AG04450 (cell line): Measurements from ENCODE around the gene CUZD1. TPM values are rescaled to one million over a fixed set of nuclear protein-coding genes. Genes with fewer than 3 reads are reported as not detected.

Source experiments
- CTCF ChIA-PET: fragments of 300-600, 350-600 bp; formaldehyde crosslinking; extraction: SDS; loops from one replicate; lab custom pipeline; 2022; ENCODE audit warnings: antibody characterized with exemption, inconsistent platforms; lab: Charles Lee
- POLR2A ChIA-PET: fragments of 350-600 bp; formaldehyde crosslinking; extraction: SDS; loops from one replicate; lab custom pipeline; 2021; ENCODE audit warnings: antibody characterized with exemption, inconsistent platforms; lab: Yijun Ruan, JAX
- DNase-seq: peaks from one replicate; pipeline ENCODE4 v3.0.0-alpha.2; 2011; ENCODE audit warnings: low read depth, low spot score
- H3K27ac ChIP-seq: one replicate; pipeline ENCODE4 v1.5.1; 2012; ENCODE audit warnings: low read depth, low read length, control low read depth
- H3K27me3 ChIP-seq: one replicate; pipeline ENCODE4 v1.6.0; 2012; ENCODE audit warnings: low read length; ENCODE audit not compliant: control insufficient read depth, insufficient read depth
- H3K4me3 ChIP-seq: 2 replicates; pipeline ENCODE4 v1.5.1; 2011; ENCODE audit warnings: mild to moderate bottlenecking, low read depth, low read length, control low read depth
- H3K9me3 ChIP-seq: 2 replicates; pipeline ENCODE4 v1.5.1; 2012; ENCODE audit warnings: low read length; ENCODE audit not compliant: control insufficient read depth, insufficient read depth
- CTCF ChIP-seq: IDR thresholded peaks from 2 replicates; pipeline ENCODE4 v1.5.1; 2011; ENCODE audit warnings: low read depth, low read length, control low read depth, inconsistent platforms
- polyA plus RNA-seq: library from polyadenylated mRNA; depleted of rRNA; stranded (reverse); fragments of >200 nt; gene quantifications from 2 replicates; pipeline ENCODE4 v1.2.3, GENCODE V29; 2011

The CUZD1 gene
- polyA plus RNA-seq, 1 experiment = 1.5 TPM

GRCh38 chr10:122849900-122850605, 4.4 kb upstream of the CUZD1 start:
- POLR2A ChIA-PET = no interaction called here
- no peak overlapping the region for H3K27ac ChIP-seq
- no peaks in the 10 kb centered on the region for H3K27me3 ChIP-seq
- no peaks in the 10 kb centered on the region; the same call in 1 of the 2 replicates for H3K9me3 ChIP-seq
- no peak overlapping the region for H3K4me3 ChIP-seq
- CTCF ChIA-PET = no interaction called here
- TF ChIP-seq CTCF = no peak
- no peak for DNase-seq

GRCh38 chr10:122849090-122849489, 3.4 kb upstream of the CUZD1 start:
- CTCF ChIA-PET = no interaction called here
- POLR2A ChIA-PET = no interaction called here
- DNase-seq = no peak
- no peak for TF ChIP-seq CTCF
- Histone ChIP-seq H3K4me3 (no peak overlapping the region), H3K27me3 (no peaks in the 10 kb centered on the region), H3K27ac (no peak overlapping the region), H3K9me3 (no peaks in the 10 kb centered on the region; the same call in 1 of the 2 replicates)

DNA sequence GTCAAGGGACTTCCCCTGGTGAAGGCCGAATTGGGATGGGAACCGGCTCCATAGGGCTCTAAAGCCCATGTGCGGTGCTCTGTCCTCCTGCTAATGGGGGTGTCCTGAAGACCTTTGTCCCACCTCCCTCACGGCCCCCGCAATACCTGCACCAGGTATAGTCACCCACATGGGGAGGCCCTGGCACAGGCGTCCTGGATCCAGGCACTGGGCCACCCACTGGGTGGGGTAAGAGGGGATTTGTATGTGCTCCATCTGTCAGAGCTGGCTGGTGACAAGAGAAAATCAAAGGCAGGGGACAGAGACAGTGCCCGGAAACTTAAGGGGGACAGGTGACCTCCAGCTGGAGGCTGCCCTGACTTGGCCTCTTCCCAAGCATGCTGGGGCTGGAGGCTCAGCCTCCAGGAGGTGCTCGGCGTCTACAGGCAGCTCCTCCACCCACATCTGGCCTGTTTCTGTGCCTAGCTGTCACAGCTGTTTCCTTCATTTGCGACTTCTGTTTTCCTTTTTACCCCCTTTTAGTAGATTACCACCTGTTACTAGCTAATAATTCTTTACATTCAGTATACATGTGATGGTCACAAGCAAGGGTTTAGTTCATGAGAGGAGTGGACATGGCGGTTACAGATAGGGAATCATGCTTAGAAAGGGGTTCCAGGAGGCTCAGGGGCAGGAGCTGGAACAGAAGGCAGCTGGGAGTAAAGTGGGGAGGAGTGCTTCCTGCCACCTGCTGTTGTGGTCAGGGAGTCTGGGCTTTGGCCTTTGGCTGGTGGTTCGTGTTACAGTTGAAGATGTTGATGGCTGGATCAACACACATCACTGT, 2.3 kb upstream of the CUZD1 start:
- no peak for DNase-seq
- H3K27me3 ChIP-seq = no peaks in the 10 kb centered on the region
- ChIA-PET POLR2A (no interaction called here), CTCF (interaction anchor here (0.6 kb wide), 1 partner anchor 142 kb away, joined by 3 read pairs; no protein-coding TSS in a partner anchor)
- TF ChIP-seq CTCF = no peak
- no peaks in the 10 kb centered on the region; the same call in 1 of the 2 replicates for H3K9me3 ChIP-seq
- no peak overlapping the region for H3K27ac ChIP-seq
- no peak overlapping the region for H3K4me3 ChIP-seq

DNA sequence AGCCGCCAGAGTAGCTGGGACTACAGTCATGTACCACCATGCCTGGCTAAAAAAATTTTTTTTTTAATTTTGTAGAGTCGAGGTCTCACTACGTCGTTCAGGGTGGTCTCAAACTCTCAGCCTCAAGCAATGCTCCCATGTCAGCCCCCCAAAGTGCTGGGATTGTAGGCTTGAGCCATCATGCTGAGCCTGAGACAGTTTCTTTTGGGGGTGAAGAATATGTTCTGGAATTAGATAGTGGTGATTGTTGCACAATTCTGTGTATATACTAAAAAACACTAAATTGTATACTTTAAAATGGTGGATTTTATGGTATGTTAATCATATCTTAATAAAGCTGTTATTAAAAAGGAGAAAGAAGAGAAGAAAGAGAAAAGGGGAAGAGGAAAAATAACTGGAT, 1.5 kb downstream of the CUZD1 start:
- DNase-seq = no peak
- CTCF ChIA-PET = no interaction called here
- no peak overlapping the region for H3K27ac ChIP-seq
- POLR2A ChIA-PET = no interaction called here
- no peak for TF ChIP-seq CTCF
- no peaks in the 10 kb centered on the region; the same call in 1 of the 2 replicates for H3K9me3 ChIP-seq
- no peak overlapping the region for H3K4me3 ChIP-seq
- H3K27me3 ChIP-seq = no peaks in the 10 kb centered on the region

DNA sequence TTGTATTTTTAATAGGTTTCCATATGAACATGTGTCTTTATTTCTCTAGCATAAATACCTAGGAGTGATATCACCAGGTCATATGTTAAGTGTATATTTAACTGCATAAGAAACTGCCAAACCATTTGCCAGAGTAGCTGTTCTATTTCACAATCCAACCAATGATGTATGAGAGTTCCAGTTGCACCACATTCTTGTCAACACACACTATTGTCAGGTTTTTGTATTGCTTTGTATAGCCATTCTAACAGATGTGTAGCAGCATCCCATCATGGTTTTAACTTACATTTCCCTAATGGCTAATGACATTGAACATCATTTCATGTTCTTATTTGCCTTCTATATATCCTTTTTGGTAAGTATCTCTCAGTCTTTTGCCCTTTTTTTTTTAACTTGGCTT, 4.1 kb downstream of the CUZD1 start:
- DNase-seq = no peak
- no peak overlapping the region for H3K4me3 ChIP-seq
- CTCF ChIA-PET = no interaction called here

More for the DNA sequence above, 4.1 kb downstream of the CUZD1 start:
- POLR2A ChIA-PET = no interaction called here
- Histone ChIP-seq H3K27ac (no peak overlapping the region), H3K9me3 (no peaks in the 10 kb centered on the region), H3K27me3 (no peaks in the 10 kb centered on the region)
- TF ChIP-seq CTCF = no peak
